ENCODE data around the gene CACUL1. TPM values are rescaled to one million over a fixed set of nuclear protein-coding genes. Genes with fewer than 3 reads are reported as not detected.

CACUL1 gene
- total and polyA plus RNA-seq, 9 of the 15 experiments (the other 6 are each of a cell fraction or from before 2014, with no cell fraction given) = 4.5 to 17.1 (median 13.5) TPM

DNA sequence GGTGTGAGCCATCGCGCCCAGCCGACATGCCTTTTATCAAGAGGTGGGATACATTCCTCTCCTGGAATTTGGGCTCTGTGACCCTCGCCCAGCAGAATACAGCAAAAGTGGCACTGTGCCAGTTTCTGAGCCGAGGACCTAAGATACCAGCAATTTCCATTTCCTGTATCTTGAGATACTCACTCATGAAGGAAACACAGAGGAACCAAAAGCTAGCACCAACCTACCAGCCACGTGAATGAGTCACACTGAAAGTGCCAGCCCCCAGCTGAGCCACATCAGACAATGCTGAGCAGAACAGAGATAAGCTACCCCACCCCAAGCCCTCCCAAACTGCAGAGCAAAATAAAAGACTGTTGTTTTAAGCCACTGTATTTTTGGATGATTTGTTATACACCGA, 56.3 kb downstream of the CACUL1 start:
- H3K4me1 ChIP-seq (replicated peaks in 1 of 2; ENCODE audit: control insufficient read depth in 2 of 2, insufficient read depth in 2 of 2, low read length in 2 of 2) = peaks cover 6 to 8% of the 10 kb centered on the region in 2 experiments; a peak in 2 of 5 replicates
- no peaks in the 10 kb centered on the region for H4K20me1 ChIP-seq (replicated peaks; ENCODE audit: control insufficient read depth, insufficient read depth, low read length)
- no peaks in the 10 kb centered on the region for H3K27me3 ChIP-seq (ENCODE audit: control insufficient read depth in 2 of 2, insufficient read depth in 2 of 2, low read length in 2 of 2)
- H2AFZ ChIP-seq (ENCODE audit: low read depth, low read length) = no peak overlapping the region
- peaks cover 24% of the 10 kb centered on the region; the same call in 2 of the 3 replicates for H3K36me3 ChIP-seq (ENCODE audit: control insufficient read depth, insufficient read depth, low read length)
- H3K4me2 ChIP-seq (ENCODE audit: insufficient read depth, low read length) = no peak overlapping the region
- DNase-seq (ENCODE audit: extremely low read depth in 1 of 4, low spot score in 3 of 4) (peak; percentile 23 to 69 (median 42)), FAIRE-seq (peak; percentile 86), ATAC-seq (peak; percentile 92)
- BruUV-seq (replicated peaks) = no TSS peak
- ChIA-PET CTCF (ENCODE audit: low intra/inter-chr PET ratio) (no interaction called here), POLR2A (interaction anchor here (0.7 kb wide), 1 partner anchor 29 kb away, joined by 4 read pairs; no protein-coding TSS in a partner anchor)
- 0 out of 3 replicates have a peak overlapping the region, but pooled peaks have one; percentile 35 for H3K27ac ChIP-seq (ENCODE audit: extremely low read depth, low read depth, low read length)
- intact Hi-C loops (cut with micrococcal nuclease) = no loop called here
- H3K4me3 ChIP-seq = no peak overlapping the region
- no peaks in the 10 kb centered on the region; the same call in 2 of the 3 replicates for H3K79me2 ChIP-seq (ENCODE audit: control insufficient read depth, insufficient read depth, low read length)
- no peaks in the 10 kb centered on the region for H3K9me1 ChIP-seq (ENCODE audit: control insufficient read depth, insufficient read depth, low read length)
- H3K9me3 ChIP-seq (replicated peaks; ENCODE audit: control insufficient read depth, insufficient read depth, low read depth, low read length) = no peaks in the 10 kb centered on the region
- H3K9ac ChIP-seq (ENCODE audit: insufficient read depth in 1 of 2, low read depth in 2 of 2, low read length in 2 of 2) = no peak overlapping the region
- WGBS (ENCODE audit: insufficient coverage, low coverage, missing lambda C conversion rate) = 16% methylated on average over 4 of the region's 7 CpGs
- in situ Hi-C loops (cut with MboI) = no loop called here
- TF ChIP-seq ZC3H11A (IDR thresholded peaks at IDR 0.05; ENCODE audit: low read depth, low read length) (no peak), PHB (CRISPR knock-in tag; IDR thresholded peaks at IDR 0.05) (no peak), FOXJ3 (CRISPR knock-in tag; IDR thresholded peaks at IDR 0.05) (no peak), JUND (IDR thresholded peaks at IDR 0.05; ENCODE audit: borderline replicate concordance, low read depth, low read length) (peak; percentile 84), JUND (tag; IDR thresholded peaks at IDR 0.05; ENCODE audit: borderline replicate concordance, low read depth, low read length) (peak; percentile 65; the same call in 1 of the 3 replicates), STAT6 (CRISPR knock-in tag; IDR thresholded peaks at IDR 0.05) (no peak), BHLHE40 (IDR thresholded peaks at IDR 0.05; ENCODE audit: low read length) (peak; percentile 83), NFIX (CRISPR knock-in tag; IDR thresholded peaks at IDR 0.05; ENCODE audit: low read depth) (peak; percentile 43; the same call in 1 of the 2 replicates), NBN (IDR thresholded peaks at IDR 0.05; ENCODE audit: low read depth) (no peak), ZNF311 (CRISPR knock-in tag; IDR thresholded peaks at IDR 0.05) (no peak), ZNF146 (CRISPR knock-in tag; IDR thresholded peaks at IDR 0.05; ENCODE audit: unreplicated experiment) (no peak), ELF2 (CRISPR knock-in tag; IDR thresholded peaks at IDR 0.05) (no peak), KLF16 (IDR thresholded peaks at IDR 0.05) (no peak), CBX2 (IDR thresholded peaks at IDR 0.05; ENCODE audit: insufficient read depth, low read length, poor library complexity, severe bottlenecking) (no peak), CBFA2T3 (IDR thresholded peaks at IDR 0.05) (peak; percentile 38)
- TF ChIP-seq, protein P1, sequence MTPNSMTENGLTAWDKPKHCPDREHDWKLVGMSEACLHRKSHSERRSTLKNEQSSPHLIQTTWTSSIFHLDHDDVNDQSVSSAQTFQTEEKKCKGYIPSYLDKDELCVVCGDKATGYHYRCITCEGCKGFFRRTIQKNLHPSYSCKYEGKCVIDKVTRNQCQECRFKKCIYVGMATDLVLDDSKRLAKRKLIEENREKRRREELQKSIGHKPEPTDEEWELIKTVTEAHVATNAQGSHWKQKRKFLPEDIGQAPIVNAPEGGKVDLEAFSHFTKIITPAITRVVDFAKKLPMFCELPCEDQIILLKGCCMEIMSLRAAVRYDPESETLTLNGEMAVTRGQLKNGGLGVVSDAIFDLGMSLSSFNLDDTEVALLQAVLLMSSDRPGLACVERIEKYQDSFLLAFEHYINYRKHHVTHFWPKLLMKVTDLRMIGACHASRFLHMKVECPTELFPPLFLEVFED (CRISPR knock-in tag; conservative IDR thresholded peaks at IDR 0.05) = no peak
- TF ChIP-seq, protein P2, sequence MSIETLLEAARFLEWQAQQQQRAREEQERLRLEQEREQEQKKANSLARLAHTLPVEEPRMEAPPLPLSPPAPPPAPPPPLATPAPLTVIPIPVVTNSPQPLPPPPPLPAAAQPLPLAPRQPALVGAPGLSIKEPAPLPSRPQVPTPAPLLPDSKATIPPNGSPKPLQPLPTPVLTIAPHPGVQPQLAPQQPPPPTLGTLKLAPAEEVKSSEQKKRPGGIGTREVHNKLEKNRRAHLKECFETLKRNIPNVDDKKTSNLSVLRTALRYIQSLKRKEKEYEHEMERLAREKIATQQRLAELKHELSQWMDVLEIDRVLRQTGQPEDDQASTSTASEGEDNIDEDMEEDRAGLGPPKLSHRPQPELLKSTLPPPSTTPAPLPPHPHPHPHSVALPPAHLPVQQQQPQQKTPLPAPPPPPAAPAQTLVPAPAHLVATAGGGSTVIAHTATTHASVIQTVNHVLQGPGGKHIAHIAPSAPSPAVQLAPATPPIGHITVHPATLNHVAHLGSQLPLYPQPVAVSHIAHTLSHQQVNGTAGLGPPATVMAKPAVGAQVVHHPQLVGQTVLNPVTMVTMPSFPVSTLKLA (conservative IDR thresholded peaks at IDR 0.05) = 0 out of 4 replicates have a peak, but pooled peaks of 1 of the 2 experiments have one; percentile 23
- TF ChIP-seq, protein P3, sequence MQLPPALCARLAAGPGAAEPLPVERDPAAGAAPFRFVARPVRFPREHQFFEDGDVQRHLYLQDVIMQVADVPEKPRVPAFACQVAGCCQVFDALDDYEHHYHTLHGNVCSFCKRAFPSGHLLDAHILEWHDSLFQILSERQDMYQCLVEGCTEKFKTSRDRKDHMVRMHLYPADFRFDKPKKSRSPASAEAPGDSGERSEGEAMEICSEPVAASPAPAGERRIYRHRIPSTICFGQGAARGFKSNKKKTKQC (CRISPR knock-in tag; IDR thresholded peaks at IDR 0.05) = no peak

Data from K562 (cell line).